Lung (tissue), 12 donors: ENCODE measurements around the gene PRR7. TPM values are rescaled to one million over a fixed set of nuclear protein-coding genes. Genes with fewer than 3 reads are reported as not detected.

Experiments
- ATAC-seq: fragments of 200-7000 bp; cut with Tn5 transposase; one replicate; pipeline ENCODE4 v1.9.1; 2020; ENCODE audit warnings: moderate number of reproducible peaks; ENCODE audit not compliant: insufficient read depth, low FRiP score
- DNase-seq, 3 donors: peaks; one replicate each; pipeline ENCODE4 v3.0.0-alpha.2; 2013 to 2017
- H3K27ac ChIP-seq, 2 donors: one replicate each; pipeline ENCODE4 v1.5.1; 2013; ENCODE audit warnings: mild to moderate bottlenecking in 2 of 2, moderate library complexity in 2 of 2, control low read depth in 1 of 2, inconsistent platforms in 1 of 2, low read depth in 1 of 2, low read length in 1 of 2
- H3K27me3 ChIP-seq, 3 donors: one replicate each; pipeline ENCODE4 v1.5.1; 2013; ENCODE audit warnings: low read length in 2 of 3; ENCODE audit not compliant: control insufficient read depth in 3 of 3, insufficient read depth in 3 of 3
- H3K36me3 ChIP-seq, 4 donors: one replicate each; pipeline ENCODE4 v1.5.1; 2013; ENCODE audit warnings: low read length in 4 of 4, mild to moderate bottlenecking in 1 of 4, moderate library complexity in 1 of 4; ENCODE audit not compliant: control insufficient read depth in 4 of 4, insufficient read depth in 4 of 4
- H3K4me1 ChIP-seq, 5 donors: one replicate each; pipeline ENCODE4 v1.5.1; 2013; ENCODE audit warnings: low read length in 5 of 5, mild to moderate bottlenecking in 2 of 5, moderate library complexity in 1 of 5; ENCODE audit not compliant: control insufficient read depth in 5 of 5, insufficient read depth in 5 of 5
- H3K4me3 ChIP-seq: one replicate; pipeline ENCODE4 v1.5.1; 2013; ENCODE audit warnings: mild to moderate bottlenecking, control low read depth, moderate library complexity
- H3K9ac ChIP-seq, 2 donors: one replicate each; pipeline ENCODE4 v1.5.1; 2013; ENCODE audit warnings: low read length in 2 of 2, control low read depth in 1 of 2; ENCODE audit not compliant: insufficient read depth in 1 of 2
- H3K9me3 ChIP-seq, 4 donors: one replicate each; pipeline ENCODE4 v1.5.1; 2013; ENCODE audit warnings: low read length in 3 of 4, mild to moderate bottlenecking in 1 of 4, moderate library complexity in 1 of 4; ENCODE audit not compliant: control insufficient read depth in 4 of 4, insufficient read depth in 3 of 4
- CTCF ChIP-seq: IDR thresholded peaks from 2 replicates; pipeline ENCODE4 v1.5.1; 2012; ENCODE audit warnings: mild to moderate bottlenecking; ENCODE audit errors: control extremely low read depth, extremely low read depth
- WGBS, 2 donors: extraction: QIAGEN DNeasy Blood & Tissue Kit; methylation state at CpG; one replicate each; pipeline ENCODE4 v1.1.7; 2013; 5-methylcytosine and 5-hydroxymethylcytosine counted together
- polyA plus RNA-seq, 2 donors: library from polyadenylated mRNA; stranded (reverse); fragments of 200-250 nt; gene quantifications; one replicate each; pipeline ENCODE4 v1.2.1, GENCODE V29; 2013
- total RNA-seq, 2 donors: library from RNA; depleted of rRNA in 1 of 2; stranded (reverse); fragments of >200 nt in 1 of 2; gene quantifications; one replicate each; pipeline ENCODE4 v1.2.1, GENCODE V29; 2014 to 2021
- donor health status: control.
- donor health status: control.
- donor health status: Bipolar disorder and iron deficiency.
- donor health status: healthy.
- donor health status: DM: yes; HTN: yes; CAD: no.

The PRR7 gene
- total and polyA plus RNA-seq, 4 donors = 1.9 to 7.2 (median 4.0) TPM

- Histone ChIP-seq H3K27me3 (no peaks in the 10 kb centered on the region), H3K4me1 (peaks cover 0 to 28% (median 7%) of the 10 kb centered on the region in 5 donors), H3K36me3 (peaks cover 0 to 18% (median 7%) of the 10 kb centered on the region in 4 donors), H3K9ac (no peak overlapping the region), H3K4me3 (peak overlapping the region; percentile 36), H3K9me3 (no peaks in the 10 kb centered on the region), H3K27ac (peak overlapping the region; percentile 36 to 37)
- DNase-seq (peak; percentile 72 to 85 (median 74)), ATAC-seq (peak; percentile 54)
- peak; percentile 40 for TF ChIP-seq CTCF
- WGBS, 2 donors = 0 to 1% methylated on average over 59 to 80 of the region's 80 CpGs
These were observed 8.5 kb downstream of the PRR7 start for GRCh38 chr5:177455036-177455660.

GRCh38 chr5:177455661-177456590, 9.3 kb downstream of the PRR7 start:
- DNase-seq = peak; percentile 92 to 94 (median 92)
- TF ChIP-seq CTCF = peak; percentile 86
- Histone ChIP-seq H3K36me3 (peaks cover 0 to 18% (median 9%) of the 10 kb centered on the region in 4 donors), H3K27me3 (no peaks in the 10 kb centered on the region), H3K9me3 (no peaks in the 10 kb centered on the region), H3K4me3 (peak overlapping the region; percentile 36), H3K4me1 (peaks cover 0 to 28% (median 7%) of the 10 kb centered on the region in 5 donors), H3K9ac (no peak overlapping the region), H3K27ac (peak overlapping the region; percentile 36 to 37)
- peak; percentile 63 for ATAC-seq
- WGBS, 2 donors = 1% methylated on average over 73 to 76 of the region's 76 CpGs

- TF ChIP-seq CTCF = no peak
- WGBS, 2 donors = 26 to 30% methylated on average over 12 of the region's 12 CpGs
- Histone ChIP-seq H3K4me1 (peaks cover 0 to 28% (median 7%) of the 10 kb centered on the region in 5 donors), H3K9ac (no peak overlapping the region), H3K9me3 (no peaks in the 10 kb centered on the region), H3K4me3 (no peak overlapping the region), H3K27ac (no peak overlapping the region), H3K36me3 (peaks cover 0 to 18% (median 9%) of the 10 kb centered on the region in 4 donors), H3K27me3 (no peaks in the 10 kb centered on the region)
- no peak for ATAC-seq
- DNase-seq = no peak
These were observed 10.0 kb downstream of the PRR7 start for GRCh38 chr5:177456591-177456964.
